Activated CD8-positive, alpha-beta memory T cell treated with anti-CD3 and anti-CD28 coated beads for 36 hours (primary cell): ENCODE measurements around the gene TKT. TPM values are rescaled to one million over a fixed set of nuclear protein-coding genes. Genes with fewer than 3 reads are reported as not detected.

Experiments used
- CTCF ChIA-PET: fragments of 350-600 bp; sonication (Branson Sonifier 250); formaldehyde crosslinking; loops from one replicate; lab custom pipeline; 2021; ENCODE audit warnings: antibody characterized with exemption; lab: Charles Lee
- POLR2A ChIA-PET: fragments of 350-600 bp; sonication (Branson Sonifier 250); formaldehyde crosslinking; loops from one replicate; lab custom pipeline; 2021; ENCODE audit warnings: antibody characterized with exemption; lab: Charles Lee
- total RNA-seq, 2 experiments: library from RNA; stranded (reverse); gene quantifications; one replicate each; pipeline ENCODE4 v1.2.3, GENCODE V29; 2021

The TKT gene
- total RNA-seq, 2 experiments from 2014 or later: 209 to 214 TPM

- ChIA-PET CTCF (interaction anchor here (0.7 to 0.9 kb wide), 2 partner anchors 84 to 413 kb away, joined by 3 read pairs; no protein-coding TSS in a partner anchor), POLR2A (no interaction called here)
Measured at GRCh38 chr3:53192608-53193007, 63.2 kb downstream of the TKT start.

DNA sequence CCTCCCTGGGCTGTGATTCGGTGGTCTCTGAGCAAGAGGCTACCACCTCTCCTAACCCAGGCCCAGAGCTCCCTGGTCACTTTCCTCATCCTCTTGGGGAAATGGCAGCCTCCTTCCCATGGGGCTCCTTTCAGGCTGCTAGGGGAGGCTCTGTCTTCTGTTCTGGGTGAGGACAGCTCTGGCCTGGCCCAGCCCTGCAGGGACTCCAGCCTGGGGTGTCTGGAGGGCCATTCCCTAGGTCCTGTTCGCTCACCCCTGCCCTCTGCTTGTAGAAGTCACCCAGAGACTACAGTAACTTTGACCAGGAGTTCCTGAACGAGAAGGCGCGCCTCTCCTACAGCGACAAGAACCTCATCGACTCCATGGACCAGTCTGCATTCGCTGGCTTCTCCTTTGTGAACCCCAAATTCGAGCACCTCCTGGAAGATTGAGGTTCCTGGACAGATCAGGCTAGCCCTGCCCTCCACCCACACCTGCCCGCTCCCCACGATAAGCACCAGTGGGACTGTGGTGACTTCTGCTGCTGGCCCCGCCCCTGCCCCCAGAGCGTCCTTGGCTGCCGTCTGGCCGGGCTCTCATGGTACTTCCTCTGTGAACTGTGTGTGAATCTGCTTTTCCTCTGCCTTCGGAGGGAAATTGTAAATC lies 63.9 kb downstream of the TKT start:
- CTCF ChIA-PET: interaction anchor here (0.9 kb wide), 1 partner anchor 83 kb away, joined by 3 read pairs; no protein-coding TSS in a partner anchor
- POLR2A ChIA-PET: no interaction called here

- CTCF ChIA-PET: no interaction called here
- POLR2A ChIA-PET: no interaction called here
Measured at GRCh38 chr3:53190659-53191058, 65.2 kb downstream of the TKT start.

DNA sequence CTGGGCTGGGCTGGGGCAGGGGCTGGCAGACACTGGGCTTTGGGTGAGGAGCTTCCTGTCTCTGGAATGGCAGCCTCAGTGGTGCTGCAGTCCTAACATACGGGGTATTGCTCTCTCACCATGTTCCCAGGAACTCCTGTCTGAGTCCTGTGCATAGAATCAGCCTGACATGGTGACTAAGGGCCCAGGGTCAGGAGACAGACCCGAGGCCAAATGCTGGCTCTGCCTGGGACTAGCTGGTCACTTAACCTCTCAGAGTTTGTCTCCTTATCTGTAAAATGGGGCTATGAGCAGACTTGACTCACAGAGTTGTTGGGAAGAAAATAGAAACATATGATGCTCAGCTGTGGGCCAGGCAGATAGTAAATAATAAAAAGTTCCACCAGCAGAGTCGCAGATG lies 66.5 kb downstream of the TKT start:
- CTCF ChIA-PET: interaction anchor here (0.9 kb wide), 1 partner anchor 75 kb away, joined by 3 read pairs; no protein-coding TSS in a partner anchor
- POLR2A ChIA-PET: no interaction called here

DNA sequence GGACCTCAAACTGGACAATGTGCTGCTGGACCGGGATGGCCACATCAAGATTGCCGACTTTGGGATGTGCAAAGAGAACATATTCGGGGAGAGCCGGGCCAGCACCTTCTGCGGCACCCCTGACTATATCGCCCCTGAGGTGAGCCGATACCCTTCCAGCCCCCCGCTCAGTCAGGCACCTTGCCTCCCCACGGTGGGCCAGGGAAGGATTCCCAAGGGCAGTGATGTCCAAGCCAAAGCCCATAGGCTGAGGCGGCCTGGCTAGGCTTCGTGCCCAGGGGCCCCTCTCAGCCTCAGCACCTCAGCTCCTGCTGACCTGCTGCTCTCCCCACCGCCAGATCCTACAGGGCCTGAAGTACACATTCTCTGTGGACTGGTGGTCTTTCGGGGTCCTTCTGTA lies 67.1 kb downstream of the TKT start:
- ChIA-PET CTCF (no interaction called here), POLR2A (no interaction called here)

GRCh38 chr3:53188136-53188685 lies 67.6 kb downstream of the TKT start:
- POLR2A ChIA-PET: no interaction called here
- CTCF ChIA-PET: no interaction called here

- POLR2A ChIA-PET: no interaction called here
- CTCF ChIA-PET: no interaction called here
Measured at GRCh38 chr3:53187430-53187829, 68.4 kb downstream of the TKT start.

- ChIA-PET POLR2A (no interaction called here), CTCF (no interaction called here)
Measured at GRCh38 chr3:53186726-53187125, 69.1 kb downstream of the TKT start.

DNA sequence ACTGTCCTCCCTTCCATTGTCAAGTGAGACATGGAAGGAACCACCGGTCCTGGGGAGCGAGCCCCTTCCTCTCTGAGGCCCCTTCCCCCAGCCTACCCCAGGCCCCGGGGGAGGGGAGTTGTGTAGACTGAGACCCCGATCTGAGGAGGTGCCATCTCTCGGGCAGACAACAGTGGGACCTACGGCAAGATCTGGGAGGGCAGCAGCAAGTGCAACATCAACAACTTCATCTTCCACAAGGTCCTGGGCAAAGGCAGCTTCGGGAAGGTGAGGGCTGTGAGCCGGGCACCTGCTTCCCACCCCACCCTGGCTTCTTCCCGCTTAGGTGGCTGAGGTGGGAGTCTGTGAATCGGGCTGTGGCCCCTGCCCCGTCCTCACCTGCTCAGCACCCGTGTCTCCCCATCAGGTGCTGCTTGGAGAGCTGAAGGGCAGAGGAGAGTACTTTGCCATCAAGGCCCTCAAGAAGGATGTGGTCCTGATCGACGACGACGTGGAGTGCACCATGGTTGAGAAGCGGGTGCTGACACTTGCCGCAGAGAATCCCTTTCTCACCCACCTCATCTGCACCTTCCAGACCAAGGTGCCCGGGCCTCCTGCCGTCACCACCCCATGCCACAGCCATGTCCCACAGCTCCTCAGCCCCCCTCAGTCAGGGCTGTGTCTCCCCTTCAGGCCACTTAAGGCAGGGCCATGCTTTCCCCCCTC lies 69.9 kb downstream of the TKT start:
- CTCF ChIA-PET: no interaction called here

GRCh38 chr3:53184701-53185100 lies 71.1 kb downstream of the TKT start:
- CTCF ChIA-PET: no interaction called here
- POLR2A ChIA-PET: no interaction called here

More for the DNA sequence above, 69.9 kb downstream of the TKT start:
- POLR2A ChIA-PET: interaction anchor here (0.5 kb wide), 1 partner anchor 25 kb away, joined by 7 read pairs; no protein-coding TSS in a partner anchor

- POLR2A ChIA-PET: no interaction called here
- CTCF ChIA-PET: no interaction called here
Measured at GRCh38 chr3:53183514-53183913, 72.3 kb downstream of the TKT start.

DNA sequence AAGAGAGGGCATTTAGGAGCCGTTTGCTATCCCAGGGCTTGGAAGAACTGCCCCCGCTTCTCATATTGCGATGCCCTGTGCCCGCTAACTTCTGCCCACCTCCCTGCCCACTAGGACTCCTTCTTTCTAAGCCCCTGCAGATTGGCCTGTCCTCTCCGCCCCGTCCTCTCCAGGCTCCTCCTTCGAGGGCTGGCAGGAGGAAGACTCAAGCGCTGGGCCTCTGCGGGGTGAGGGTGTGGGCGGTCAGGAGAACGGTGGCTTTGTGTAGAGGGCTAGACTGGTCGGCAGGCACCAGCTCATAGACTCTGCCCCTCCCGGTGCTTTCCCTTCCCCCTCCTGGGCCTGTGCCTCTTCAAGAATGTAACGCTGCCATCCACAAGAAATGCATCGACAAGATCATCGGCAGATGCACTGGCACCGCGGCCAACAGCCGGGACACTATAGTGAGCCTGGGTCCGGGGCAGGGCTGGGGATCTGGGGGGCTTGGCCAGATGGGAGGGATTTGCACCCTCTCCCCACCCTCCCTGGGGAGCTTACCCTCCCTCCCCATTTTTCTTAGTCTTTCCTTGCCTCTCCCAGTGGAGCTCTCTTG lies 73.0 kb downstream of the TKT start:
- ChIA-PET POLR2A (no interaction called here), CTCF (no interaction called here)

DNA sequence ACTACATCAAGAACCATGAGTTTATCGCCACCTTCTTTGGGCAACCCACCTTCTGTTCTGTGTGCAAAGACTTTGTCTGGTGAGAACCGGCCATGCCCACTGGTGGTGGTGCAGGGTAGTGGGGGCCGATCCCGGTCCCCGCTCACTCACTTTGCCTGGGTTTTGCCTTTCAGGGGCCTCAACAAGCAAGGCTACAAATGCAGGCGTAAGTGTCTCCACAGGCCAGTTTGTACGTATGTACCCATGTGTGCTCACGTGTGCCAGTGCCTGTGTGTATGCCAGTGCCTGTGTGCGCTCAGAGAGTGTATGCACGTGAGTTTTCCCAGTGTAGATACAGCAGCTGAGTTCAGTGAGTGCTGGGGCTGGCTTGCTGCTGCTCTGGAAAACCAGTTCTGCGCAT lies 74.3 kb downstream of the TKT start:
- ChIA-PET POLR2A (no interaction called here), CTCF (no interaction called here)

DNA sequence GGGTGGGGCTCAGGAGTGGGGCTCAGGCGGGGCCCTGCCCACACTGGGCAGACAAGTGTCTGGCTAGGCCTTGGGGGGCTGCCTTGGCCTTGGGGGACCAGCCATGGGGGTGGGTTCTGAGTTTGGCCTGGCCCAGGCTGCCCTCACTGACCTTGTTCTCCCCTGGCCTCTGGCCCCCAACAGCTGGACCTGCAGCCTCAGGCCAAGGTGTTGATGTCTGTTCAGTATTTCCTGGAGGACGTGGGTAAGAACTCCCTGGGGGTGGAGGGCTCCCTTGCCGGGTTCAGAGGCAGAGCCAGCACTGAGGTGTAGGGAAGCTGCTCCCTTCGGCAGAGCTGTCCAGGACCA lies 74.8 kb downstream of the TKT start:
- ChIA-PET CTCF (no interaction called here), POLR2A (no interaction called here)

- CTCF ChIA-PET: no interaction called here
- POLR2A ChIA-PET: no interaction called here
Measured at GRCh38 chr3:53180305-53181023, 75.4 kb downstream of the TKT start.

GRCh38 chr3:53179580-53179979 lies 76.2 kb downstream of the TKT start:
- POLR2A ChIA-PET: no interaction called here
- CTCF ChIA-PET: no interaction called here

DNA sequence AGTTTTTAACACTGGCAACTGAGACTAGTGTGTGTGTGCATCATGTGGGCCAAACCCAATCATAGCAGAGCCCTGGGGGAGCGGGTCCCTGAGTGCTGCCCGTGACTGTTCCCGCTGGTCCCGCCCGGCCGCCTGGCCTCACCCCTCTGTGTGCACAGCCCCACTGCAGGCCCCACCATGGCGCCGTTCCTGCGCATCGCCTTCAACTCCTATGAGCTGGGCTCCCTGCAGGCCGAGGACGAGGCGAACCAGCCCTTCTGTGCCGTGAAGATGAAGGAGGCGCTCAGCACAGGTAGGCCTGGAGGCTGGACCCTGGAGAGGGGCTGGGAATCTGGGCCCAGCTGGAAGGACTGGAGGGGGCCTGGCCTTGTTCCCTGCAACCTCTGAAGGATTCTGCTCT lies 77.6 kb downstream of the TKT start:
- ChIA-PET POLR2A (no interaction called here), CTCF (interaction anchor here (1.0 kb wide), 1 partner anchor 64 kb away, joined by 3 read pairs; no protein-coding TSS in a partner anchor)

DNA sequence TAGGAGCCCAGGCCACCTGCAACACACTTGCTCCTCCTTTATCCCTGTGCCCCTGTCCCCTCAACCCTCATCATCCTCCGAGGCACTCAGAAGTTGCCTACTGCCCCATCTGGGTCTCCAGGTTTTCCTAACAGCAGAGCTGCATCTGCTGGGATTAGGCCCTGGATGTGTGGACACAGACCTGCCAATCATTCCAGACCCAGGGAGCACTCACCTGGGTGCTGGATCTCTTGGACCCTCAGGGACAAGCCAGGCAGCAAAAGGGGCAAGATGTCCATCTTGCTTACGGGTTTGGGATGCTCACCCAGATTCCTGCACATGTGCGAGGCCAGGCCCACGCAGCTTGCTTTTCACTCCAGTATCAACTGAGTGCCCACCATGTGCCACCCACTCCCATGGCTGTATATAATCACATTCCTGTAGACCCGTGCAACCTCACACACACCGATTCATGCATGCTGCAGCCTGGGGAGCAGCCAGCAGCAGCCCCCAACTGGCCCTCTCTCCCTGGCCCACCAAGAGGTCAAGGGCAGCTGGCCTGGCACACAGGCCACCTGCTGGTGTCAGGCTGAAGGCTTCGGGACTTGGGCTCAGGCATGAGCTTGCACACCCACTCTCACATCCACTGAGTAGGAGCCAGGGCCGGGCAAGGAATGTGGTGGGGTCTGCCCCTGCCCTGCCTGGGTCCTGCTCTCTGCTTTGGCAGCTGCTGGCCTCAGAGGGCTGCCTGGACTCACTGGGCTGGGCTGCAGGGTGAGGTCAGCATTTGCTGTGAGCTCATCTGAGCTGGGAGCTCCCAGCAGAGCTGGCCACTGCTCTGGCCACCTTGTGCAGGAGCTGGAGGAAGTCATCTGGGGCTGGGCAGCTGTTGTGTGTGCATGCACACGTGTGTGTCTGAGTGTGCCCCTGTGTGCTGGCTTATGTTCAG lies 79.9 kb downstream of the TKT start:
- CTCF ChIA-PET: no interaction called here
- POLR2A ChIA-PET: no interaction called here
